Panc1 (cell line): ENCODE results near the gene HRH4.

Experiments used
- POLR2AphosphoS5 ChIP-seq: IDR thresholded peaks from 2 replicates; pipeline ENCODE4 v1.6.1; 2012; ENCODE audit warnings: mild to moderate bottlenecking, low read depth, low read length, moderate library complexity
- SIN3A ChIP-seq: IDR thresholded peaks from 2 replicates; pipeline ENCODE4 v1.6.1; 2012; ENCODE audit warnings: low read depth, mild to moderate bottlenecking, low read length, moderate library complexity, borderline replicate concordance; ENCODE audit not compliant: insufficient read depth
- TCF7L2 ChIP-seq: IDR thresholded peaks from 2 replicates; pipeline ENCODE4 v1.6.1; 2011; ENCODE audit warnings: mild to moderate bottlenecking, low read depth, low read length, inconsistent platforms
- TF ChIP-seq, protein P1 (sequence below): fragments of 450-650 bp; IDR thresholded peaks from 2 replicates; pipeline ENCODE4 v1.5.1; 2017; ENCODE audit warnings: mild to moderate bottlenecking
- TF ChIP-seq, protein P2 (sequence below), 2 experiments: IDR thresholded peaks; 2 replicates each; pipeline ENCODE4 v1.6.1; 2011 to 2012; ENCODE audit warnings: low read depth in 2 of 2, control low read depth in 1 of 2, low read length in 1 of 2, mild to moderate bottlenecking in 1 of 2, moderate library complexity in 1 of 2; ENCODE audit not compliant: insufficient read depth in 1 of 2

DNA sequence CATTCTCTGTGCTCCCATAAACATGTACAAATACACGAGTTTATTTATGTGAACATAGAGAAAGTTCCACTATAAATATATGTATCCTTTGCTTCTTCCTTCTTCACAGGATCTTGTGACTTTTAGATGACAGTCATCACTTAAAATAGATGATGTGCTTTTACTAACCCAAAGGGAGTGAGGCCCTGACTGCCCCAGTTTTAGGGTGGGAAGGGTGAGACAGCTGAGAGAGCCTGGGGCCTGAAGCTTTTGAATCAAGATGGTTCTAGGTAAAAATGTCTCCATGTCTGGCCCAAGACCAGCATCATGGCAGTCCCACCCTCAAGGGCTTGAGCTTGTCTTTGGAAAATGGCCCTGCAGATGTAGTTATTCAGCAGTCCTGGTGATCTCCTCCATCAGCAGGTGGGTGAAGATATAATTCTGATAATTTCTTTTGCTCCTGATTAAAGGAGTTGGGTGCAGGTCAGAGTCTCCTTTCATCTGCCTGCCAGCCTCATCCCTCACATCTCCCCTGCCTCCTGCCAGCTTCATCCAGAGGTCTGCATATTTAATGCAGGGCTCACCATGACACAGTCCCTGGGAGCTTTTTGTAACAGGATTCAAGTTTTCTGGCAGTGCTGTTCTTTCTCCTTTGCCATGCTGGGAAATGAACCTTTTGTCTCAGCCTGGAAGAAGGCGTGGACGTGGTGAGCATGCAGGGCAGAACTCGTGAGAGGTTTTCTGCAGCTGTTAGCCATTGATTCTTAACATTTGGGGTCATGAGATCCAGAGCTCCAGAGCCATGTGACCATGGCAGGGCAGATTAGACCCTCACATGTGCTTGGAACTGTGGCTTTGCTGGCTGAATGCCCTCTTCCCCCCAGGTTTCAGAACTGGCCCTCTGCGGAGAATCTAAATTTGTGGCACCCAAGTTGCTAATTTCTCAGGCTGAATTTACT is 2.7 kb downstream of the HRH4 start:
- TF ChIP-seq, protein P1, sequence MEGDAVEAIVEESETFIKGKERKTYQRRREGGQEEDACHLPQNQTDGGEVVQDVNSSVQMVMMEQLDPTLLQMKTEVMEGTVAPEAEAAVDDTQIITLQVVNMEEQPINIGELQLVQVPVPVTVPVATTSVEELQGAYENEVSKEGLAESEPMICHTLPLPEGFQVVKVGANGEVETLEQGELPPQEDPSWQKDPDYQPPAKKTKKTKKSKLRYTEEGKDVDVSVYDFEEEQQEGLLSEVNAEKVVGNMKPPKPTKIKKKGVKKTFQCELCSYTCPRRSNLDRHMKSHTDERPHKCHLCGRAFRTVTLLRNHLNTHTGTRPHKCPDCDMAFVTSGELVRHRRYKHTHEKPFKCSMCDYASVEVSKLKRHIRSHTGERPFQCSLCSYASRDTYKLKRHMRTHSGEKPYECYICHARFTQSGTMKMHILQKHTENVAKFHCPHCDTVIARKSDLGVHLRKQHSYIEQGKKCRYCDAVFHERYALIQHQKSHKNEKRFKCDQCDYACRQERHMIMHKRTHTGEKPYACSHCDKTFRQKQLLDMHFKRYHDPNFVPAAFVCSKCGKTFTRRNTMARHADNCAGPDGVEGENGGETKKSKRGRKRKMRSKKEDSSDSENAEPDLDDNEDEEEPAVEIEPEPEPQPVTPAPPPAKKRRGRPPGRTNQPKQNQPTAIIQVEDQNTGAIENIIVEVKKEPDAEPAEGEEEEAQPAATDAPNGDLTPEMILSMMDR: no peak
- TF ChIP-seq SIN3A: no peak
- TF ChIP-seq POLR2AphosphoS5: no peak
- TF ChIP-seq, protein P2, sequence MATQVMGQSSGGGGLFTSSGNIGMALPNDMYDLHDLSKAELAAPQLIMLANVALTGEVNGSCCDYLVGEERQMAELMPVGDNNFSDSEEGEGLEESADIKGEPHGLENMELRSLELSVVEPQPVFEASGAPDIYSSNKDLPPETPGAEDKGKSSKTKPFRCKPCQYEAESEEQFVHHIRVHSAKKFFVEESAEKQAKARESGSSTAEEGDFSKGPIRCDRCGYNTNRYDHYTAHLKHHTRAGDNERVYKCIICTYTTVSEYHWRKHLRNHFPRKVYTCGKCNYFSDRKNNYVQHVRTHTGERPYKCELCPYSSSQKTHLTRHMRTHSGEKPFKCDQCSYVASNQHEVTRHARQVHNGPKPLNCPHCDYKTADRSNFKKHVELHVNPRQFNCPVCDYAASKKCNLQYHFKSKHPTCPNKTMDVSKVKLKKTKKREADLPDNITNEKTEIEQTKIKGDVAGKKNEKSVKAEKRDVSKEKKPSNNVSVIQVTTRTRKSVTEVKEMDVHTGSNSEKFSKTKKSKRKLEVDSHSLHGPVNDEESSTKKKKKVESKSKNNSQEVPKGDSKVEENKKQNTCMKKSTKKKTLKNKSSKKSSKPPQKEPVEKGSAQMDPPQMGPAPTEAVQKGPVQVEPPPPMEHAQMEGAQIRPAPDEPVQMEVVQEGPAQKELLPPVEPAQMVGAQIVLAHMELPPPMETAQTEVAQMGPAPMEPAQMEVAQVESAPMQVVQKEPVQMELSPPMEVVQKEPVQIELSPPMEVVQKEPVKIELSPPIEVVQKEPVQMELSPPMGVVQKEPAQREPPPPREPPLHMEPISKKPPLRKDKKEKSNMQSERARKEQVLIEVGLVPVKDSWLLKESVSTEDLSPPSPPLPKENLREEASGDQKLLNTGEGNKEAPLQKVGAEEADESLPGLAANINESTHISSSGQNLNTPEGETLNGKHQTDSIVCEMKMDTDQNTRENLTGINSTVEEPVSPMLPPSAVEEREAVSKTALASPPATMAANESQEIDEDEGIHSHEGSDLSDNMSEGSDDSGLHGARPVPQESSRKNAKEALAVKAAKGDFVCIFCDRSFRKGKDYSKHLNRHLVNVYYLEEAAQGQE (IDR thresholded peaks at IDR 0.05; ENCODE audit: insufficient read depth in 1 of 2, low read depth in 2 of 2, low read length in 1 of 2): no peak
- no peak for TF ChIP-seq TCF7L2
